H9 (cell line): ENCODE results near the gene PM20D1. TPM values are rescaled to one million over a fixed set of nuclear protein-coding genes. Genes with fewer than 3 reads are reported as not detected.

Source experiments
- DNase-seq: peaks from one replicate; pipeline ENCODE4 v3.0.0-alpha.2; 2017
- H2AFZ ChIP-seq: one replicate; pipeline ENCODE4 v1.6.1; 2013; ENCODE audit warnings: mild to moderate bottlenecking, low read length, control low read depth, moderate library complexity
- H2AK5ac ChIP-seq: 2 replicates; pipeline ENCODE4 v1.6.1; 2013; ENCODE audit warnings: low read length, control low read depth, mixed read lengths; ENCODE audit not compliant: insufficient read length
- H2BK120ac ChIP-seq: one replicate; pipeline ENCODE4 v1.6.1; 2013; ENCODE audit warnings: low read depth, mild to moderate bottlenecking, low read length, control low read depth, inconsistent platforms; ENCODE audit not compliant: poor library complexity, severe bottlenecking
- H2BK12ac ChIP-seq: 2 replicates; pipeline ENCODE4 v1.6.1; 2013; ENCODE audit warnings: low read length, control low read depth, mixed read lengths, low read depth; ENCODE audit not compliant: insufficient read length
- H2BK15ac ChIP-seq: 2 replicates; pipeline ENCODE4 v1.6.1; 2013; ENCODE audit warnings: low read depth, low read length, control low read depth
- H2BK20ac ChIP-seq: one replicate; pipeline ENCODE4 v1.6.1; 2013; ENCODE audit warnings: low read depth, mild to moderate bottlenecking, low read length, control low read depth, inconsistent platforms; ENCODE audit not compliant: poor library complexity, severe bottlenecking
- H2BK5ac ChIP-seq: 2 replicates; pipeline ENCODE4 v1.6.1; 2013; ENCODE audit warnings: low read length, control low read depth, mixed read lengths; ENCODE audit not compliant: insufficient read length
- H3K14ac ChIP-seq: 2 replicates; pipeline ENCODE4 v1.6.1; 2013; ENCODE audit warnings: low read length, control low read depth; ENCODE audit not compliant: insufficient read depth
- H3K18ac ChIP-seq: 2 replicates; pipeline ENCODE4 v1.6.1; 2013; ENCODE audit warnings: low read depth, mild to moderate bottlenecking, mixed read lengths, low read length, control low read depth; ENCODE audit not compliant: insufficient read length
- H3K23ac ChIP-seq: 2 replicates; pipeline ENCODE4 v1.6.1; 2013; ENCODE audit warnings: low read length, control low read depth, mixed read lengths, low read depth; ENCODE audit not compliant: insufficient read length
- H3K23me2 ChIP-seq: 2 replicates; pipeline ENCODE4 v1.6.1; 2013; ENCODE audit warnings: low read depth, mild to moderate bottlenecking, mixed read lengths, low read length, control low read depth; ENCODE audit not compliant: insufficient read length, poor library complexity, severe bottlenecking
- H3K27ac ChIP-seq: 2 replicates; pipeline ENCODE4 v1.5.1; 2013; ENCODE audit warnings: low read length, control low read depth, mixed read lengths, low read depth; ENCODE audit not compliant: insufficient read length
- H3K27me3 ChIP-seq: 2 replicates; pipeline ENCODE4 v1.6.1; 2013; ENCODE audit warnings: low read length, control low read depth, inconsistent platforms; ENCODE audit not compliant: insufficient read depth
- H3K4ac ChIP-seq: 2 replicates; pipeline ENCODE4 v1.6.1; 2013; ENCODE audit warnings: low read depth, mild to moderate bottlenecking, control low read depth, inconsistent platforms, low read length, moderate library complexity
- H3K4me1 ChIP-seq: 2 replicates; pipeline ENCODE4 v1.6.1; 2013; ENCODE audit warnings: low read length, control low read depth, inconsistent platforms; ENCODE audit not compliant: insufficient read depth
- H3K4me2 ChIP-seq: 2 replicates; pipeline ENCODE4 v1.6.1; 2013; ENCODE audit warnings: low read length, control low read depth, mixed read lengths; ENCODE audit not compliant: insufficient read length, insufficient read depth
- H3K56ac ChIP-seq: 2 replicates; pipeline ENCODE4 v1.6.1; 2013; ENCODE audit warnings: low read depth, mild to moderate bottlenecking, mixed read lengths, low read length, control low read depth; ENCODE audit not compliant: insufficient read length
- H3K79me1 ChIP-seq: 2 replicates; pipeline ENCODE4 v1.6.1; 2013; ENCODE audit warnings: low read depth, mild to moderate bottlenecking, moderate library complexity, low read length, control low read depth, inconsistent platforms; ENCODE audit not compliant: insufficient read depth, poor library complexity, severe bottlenecking
- H3K79me2 ChIP-seq: 2 replicates; pipeline ENCODE4 v1.6.1; 2013; ENCODE audit warnings: low read length, control low read depth, inconsistent platforms; ENCODE audit not compliant: insufficient read depth
- H3K9ac ChIP-seq: 2 replicates; pipeline ENCODE4 v1.6.1; 2013; ENCODE audit warnings: low read length, control low read depth, mixed read lengths; ENCODE audit not compliant: insufficient read length; ENCODE audit errors: extremely low read depth
- H3K9me3 ChIP-seq: one replicate; pipeline ENCODE4 v1.6.1; 2013; ENCODE audit warnings: low read depth, low read length, inconsistent platforms; ENCODE audit not compliant: control insufficient read depth
- H3T11ph ChIP-seq: one replicate; pipeline ENCODE4 v1.6.1; 2013; ENCODE audit warnings: mild to moderate bottlenecking, low read length, control low read depth, inconsistent platforms
- H4K20me1 ChIP-seq: one replicate; pipeline ENCODE4 v1.6.1; 2013; ENCODE audit not compliant: control insufficient read depth, insufficient read length, insufficient read depth
- H4K5ac ChIP-seq: 2 replicates; pipeline ENCODE4 v1.6.1; 2013; ENCODE audit warnings: low read depth, mild to moderate bottlenecking, mixed read lengths, low read length, control low read depth; ENCODE audit not compliant: insufficient read length
- H4K8ac ChIP-seq: replicated peaks from 2 replicates; pipeline ENCODE4 v1.6.1; 2013; ENCODE audit warnings: low read length, control low read depth, mixed read lengths, low read depth; ENCODE audit not compliant: insufficient read length
- H4K91ac ChIP-seq: 2 replicates; pipeline ENCODE4 v1.6.1; 2013; ENCODE audit warnings: low read depth, mild to moderate bottlenecking, moderate library complexity, mixed read lengths, low read length, control low read depth; ENCODE audit not compliant: insufficient read length
- H3K27ac Mint-ChIP-seq, 3 experiments: 2 replicates in 2 of 3; 3 replicates in 1 of 3; pipeline ENCODE4 v1.8.0; 2020 to 2021; ENCODE audit warnings: mixed read lengths in 3 of 3, mild to moderate bottlenecking in 1 of 3, moderate library complexity in 1 of 3
- H3K27me3 Mint-ChIP-seq: 2 replicates; pipeline ENCODE4 v1.8.0; 2021; ENCODE audit warnings: low read depth, mild to moderate bottlenecking, moderate library complexity, mixed read lengths
- H3K36me3 Mint-ChIP-seq, 3 experiments: 2 replicates in 2 of 3; 3 replicates in 1 of 3; pipeline ENCODE4 v1.8.0; 2020 to 2021; ENCODE audit warnings: low read depth in 3 of 3, mixed read lengths in 3 of 3; ENCODE audit not compliant: insufficient read depth in 1 of 3
- H3K4me1 Mint-ChIP-seq, 2 experiments: 2 replicates each; pipeline ENCODE4 v1.8.0; 2020; ENCODE audit warnings: mixed read lengths in 2 of 2
- H3K4me3 Mint-ChIP-seq, 2 experiments: 2 replicates in 1 of 2; 3 replicates in 1 of 2; pipeline ENCODE4 v1.8.0; 2020 to 2021; ENCODE audit warnings: mild to moderate bottlenecking in 2 of 2, mixed read lengths in 2 of 2, moderate library complexity in 1 of 2
- H3K9me3 Mint-ChIP-seq, 2 experiments: 2 replicates in 1 of 2; 3 replicates in 1 of 2; pipeline ENCODE4 v1.8.0; 2020; ENCODE audit warnings: mild to moderate bottlenecking in 2 of 2, mixed read lengths in 2 of 2, moderate library complexity in 1 of 2
- WGBS: extraction: QIAGEN DNeasy Blood & Tissue Kit; methylation state at CpG from one replicate; pipeline ENCODE4 v1.1.7; 2013; ENCODE audit warnings: missing lambda C conversion rate, low lambda C conversion rate, mixed read lengths; ENCODE audit not compliant: insufficient read length; ENCODE audit errors: extremely low coverage; 5-methylcytosine and 5-hydroxymethylcytosine counted together
- total RNA-seq: library from RNA; stranded (reverse); gene quantifications from 2 replicates; pipeline ENCODE4 v1.2.1, GENCODE V29; 2021
- TF ChIP-seq, protein P1 (sequence below): fragments of 200-600 bp; sonication (generic); conservative IDR thresholded peaks from 3 replicates; pipeline ENCODE4 v1.8.0; 2021; ENCODE audit warnings: antibody characterized with exemption, mild to moderate bottlenecking

PM20D1 gene
- total RNA-seq, 1 experiment from 2014 or later = not detected

DNA sequence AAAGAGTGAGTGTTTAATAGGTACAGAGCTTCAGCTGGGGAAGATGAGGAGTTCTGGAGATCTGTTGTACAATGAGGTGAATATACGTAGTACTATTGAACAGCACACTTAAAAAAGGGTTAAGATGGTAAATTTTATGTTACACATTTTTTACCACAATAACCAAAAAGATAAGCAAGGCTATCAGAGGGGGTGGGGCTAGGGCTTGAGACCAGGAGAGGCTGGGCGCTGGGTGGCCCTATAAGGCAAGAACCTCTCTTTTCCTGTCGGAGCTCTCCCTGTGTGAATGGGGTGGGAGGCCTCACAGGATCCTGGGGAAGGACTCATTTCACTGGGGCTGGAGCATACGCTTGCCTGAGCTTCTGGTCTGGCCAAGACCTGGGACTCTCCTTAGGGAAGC, 45.9 kb downstream of the PM20D1 start:
- Mint-ChIP-seq H3K27ac (no peak overlapping the region), H3K4me3 (no peak overlapping the region), H3K4me1 (peaks cover 13 to 17% of the 10 kb centered on the region in 2 experiments), H3K36me3 (peaks cover 18 to 29% (median 25%) of the 10 kb centered on the region in 3 experiments), H3K27me3 (no peaks in the 10 kb centered on the region), H3K9me3 (no peaks in the 10 kb centered on the region)
- no CpG with 5 or more reads among the region's 4 CpGs for WGBS
- Histone ChIP-seq H2AK5ac (no peak overlapping the region), H3K9me3 (no peaks in the 10 kb centered on the region), H2BK15ac (no peak overlapping the region), H3K23me2 (no peaks in the 10 kb centered on the region), H4K8ac (no peak overlapping the region), H3K23ac (no peak overlapping the region), H3T11ph (no peak overlapping the region), H3K79me2 (no peaks in the 10 kb centered on the region), H4K5ac (no peak overlapping the region), H3K4ac (no peak overlapping the region), H3K4me2 (no peak overlapping the region), H3K9ac (no peak overlapping the region), H3K4me1 (no peaks in the 10 kb centered on the region), H2BK12ac (no peak overlapping the region), H3K79me1 (peaks cover 3% of the 10 kb centered on the region), H3K27me3 (no peaks in the 10 kb centered on the region), H2BK120ac (no peak overlapping the region), H2BK20ac (no peak overlapping the region), H3K27ac (no peak overlapping the region), H2BK5ac (no peak overlapping the region), H3K18ac (no peak overlapping the region), H4K91ac (no peak overlapping the region), H3K56ac (no peak overlapping the region), H4K20me1 (no peaks in the 10 kb centered on the region), H3K14ac (no peak overlapping the region), H2AFZ (no peak overlapping the region)
- TF ChIP-seq, protein P1, sequence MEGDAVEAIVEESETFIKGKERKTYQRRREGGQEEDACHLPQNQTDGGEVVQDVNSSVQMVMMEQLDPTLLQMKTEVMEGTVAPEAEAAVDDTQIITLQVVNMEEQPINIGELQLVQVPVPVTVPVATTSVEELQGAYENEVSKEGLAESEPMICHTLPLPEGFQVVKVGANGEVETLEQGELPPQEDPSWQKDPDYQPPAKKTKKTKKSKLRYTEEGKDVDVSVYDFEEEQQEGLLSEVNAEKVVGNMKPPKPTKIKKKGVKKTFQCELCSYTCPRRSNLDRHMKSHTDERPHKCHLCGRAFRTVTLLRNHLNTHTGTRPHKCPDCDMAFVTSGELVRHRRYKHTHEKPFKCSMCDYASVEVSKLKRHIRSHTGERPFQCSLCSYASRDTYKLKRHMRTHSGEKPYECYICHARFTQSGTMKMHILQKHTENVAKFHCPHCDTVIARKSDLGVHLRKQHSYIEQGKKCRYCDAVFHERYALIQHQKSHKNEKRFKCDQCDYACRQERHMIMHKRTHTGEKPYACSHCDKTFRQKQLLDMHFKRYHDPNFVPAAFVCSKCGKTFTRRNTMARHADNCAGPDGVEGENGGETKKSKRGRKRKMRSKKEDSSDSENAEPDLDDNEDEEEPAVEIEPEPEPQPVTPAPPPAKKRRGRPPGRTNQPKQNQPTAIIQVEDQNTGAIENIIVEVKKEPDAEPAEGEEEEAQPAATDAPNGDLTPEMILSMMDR = no peak
- DNase-seq = no peak
